GM10847 (cell line): ENCODE measurements around the gene FOXO1.

ENCODE experiments used
- POLR2A ChIP-seq: IDR thresholded peaks from 2 replicates; pipeline ENCODE4 v1.6.1; 2011; ENCODE audit not compliant: insufficient read length; ENCODE audit errors: extremely low read depth

The FOXO1 gene

DNA sequence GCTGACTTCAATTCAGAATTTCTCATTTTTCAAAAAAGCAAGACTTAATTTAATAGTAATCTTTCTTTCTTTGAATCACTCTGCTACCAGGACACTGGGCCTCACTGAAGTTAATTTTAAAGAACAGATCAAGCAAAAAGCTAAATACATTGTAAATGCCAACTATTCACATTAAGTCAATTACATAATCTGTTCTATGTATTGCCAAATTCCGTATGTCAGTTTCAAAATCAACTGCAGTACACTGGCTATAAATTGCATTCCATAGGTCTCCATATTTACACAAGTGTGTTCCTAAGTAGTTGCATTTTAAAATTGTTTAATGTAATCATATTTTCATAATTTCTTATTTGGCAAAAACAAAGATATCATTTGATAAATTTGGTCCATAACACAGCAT, 10.1 kb downstream of the FOXO1 start:
- TF ChIP-seq POLR2A, result no peak

GRCh38 chr13:40653527-40654318, 12.7 kb downstream of the FOXO1 start:
- TF ChIP-seq POLR2A, result no peak

- TF ChIP-seq POLR2A, result no peak
These were observed 13.9 kb downstream of the FOXO1 start for GRCh38 chr13:40652588-40652940.

GRCh38 chr13:40651866-40652587, 14.4 kb downstream of the FOXO1 start:
- TF ChIP-seq POLR2A, result no peak

GRCh38 chr13:40648841-40649240, 17.6 kb downstream of the FOXO1 start:
- no peak for TF ChIP-seq POLR2A

DNA sequence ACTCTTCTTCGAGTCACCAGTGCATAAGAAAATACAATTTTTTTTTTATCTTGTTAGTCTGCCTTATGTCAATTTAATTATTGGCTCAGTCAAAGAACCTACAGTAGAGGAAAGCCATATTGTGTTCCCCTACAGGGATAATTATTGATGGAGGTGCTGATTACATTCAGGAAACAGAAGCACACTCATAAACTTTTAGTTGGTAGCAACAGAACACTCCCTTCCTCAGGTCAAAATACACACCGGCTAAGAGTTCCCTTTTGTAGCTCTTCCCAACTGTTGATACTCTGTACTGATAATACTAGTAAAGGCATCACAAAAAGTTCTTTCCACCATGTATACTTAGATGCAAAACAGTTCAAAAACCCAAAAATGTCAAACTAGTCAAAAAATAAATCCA, 18.4 kb downstream of the FOXO1 start:
- TF ChIP-seq POLR2A, result no peak

- TF ChIP-seq POLR2A, result no peak
These were observed 21.4 kb downstream of the FOXO1 start for GRCh38 chr13:40644838-40645604.

GRCh38 chr13:40640845-40641458, 25.5 kb downstream of the FOXO1 start:
- no peak for TF ChIP-seq POLR2A

- TF ChIP-seq POLR2A, result no peak
These were observed 26.2 kb downstream of the FOXO1 start for GRCh38 chr13:40640202-40640601.

- no peak for TF ChIP-seq POLR2A
These were observed 27.2 kb downstream of the FOXO1 start for GRCh38 chr13:40639221-40639681.

- no peak for TF ChIP-seq POLR2A
These were observed 28.8 kb downstream of the FOXO1 start for GRCh38 chr13:40637643-40638042.

GRCh38 chr13:40635315-40635995, 31.0 kb downstream of the FOXO1 start:
- no peak for TF ChIP-seq POLR2A

DNA sequence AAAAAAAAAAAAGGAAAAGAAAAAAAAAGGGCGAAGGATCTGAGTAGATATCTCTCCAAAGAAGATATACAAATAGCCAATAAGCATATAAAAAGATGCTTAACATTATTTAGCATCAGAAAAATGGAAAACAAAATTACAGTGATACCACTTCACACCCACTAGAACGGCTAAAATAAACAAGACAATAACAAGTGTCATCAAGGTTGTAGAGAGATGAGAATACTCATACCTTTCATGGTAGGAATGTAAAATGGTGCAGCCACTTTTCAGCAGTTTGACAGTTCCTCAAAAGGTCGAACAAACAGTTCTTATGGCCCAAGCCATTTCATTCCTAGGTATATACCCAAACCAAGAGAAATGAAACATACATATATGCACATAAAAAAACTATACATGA, 33.5 kb downstream of the FOXO1 start:
- no peak for TF ChIP-seq POLR2A

- no peak for TF ChIP-seq POLR2A
These were observed 34.8 kb downstream of the FOXO1 start for GRCh38 chr13:40631605-40632004.
